Measurements from ENCODE around the gene MZT2B.
A peak's percentile ranks its signal among the peaks of the same experiment; 100 is the strongest.
"Not testable (repeated sequence)": the region's sequence is repeated elsewhere in the genome, so short reads cannot be mapped to it uniquely, and the experiment has no call there.

GRCh38 chr2:130155956-130156623 is 26.0 kb upstream of the MZT2B start:
- TF ChIP-seq POLR2A (IDR thresholded peaks at IDR 0.05); POLR2AphosphoS5 (IDR thresholded peaks at IDR 0.05; ENCODE audit: insufficient read depth in 1 of 2, low read depth in 1 of 2): not testable (repeated sequence)
- peak in 1 of 3 experiments; percentile 23 for TF ChIP-seq CTCF (IDR thresholded peaks at IDR 0.05)
